ENCODE measurements around the gene LRRC1. TPM values are rescaled to one million over a fixed set of nuclear protein-coding genes. Genes with fewer than 3 reads are reported as not detected.
"Not testable (repeated sequence)": the region's sequence is repeated elsewhere in the genome, so short reads cannot be mapped to it uniquely, and the experiment has no call there.

LRRC1 gene
- 38.4 and 77.8 TPM in 2 replicates for total RNA-seq

DNA sequence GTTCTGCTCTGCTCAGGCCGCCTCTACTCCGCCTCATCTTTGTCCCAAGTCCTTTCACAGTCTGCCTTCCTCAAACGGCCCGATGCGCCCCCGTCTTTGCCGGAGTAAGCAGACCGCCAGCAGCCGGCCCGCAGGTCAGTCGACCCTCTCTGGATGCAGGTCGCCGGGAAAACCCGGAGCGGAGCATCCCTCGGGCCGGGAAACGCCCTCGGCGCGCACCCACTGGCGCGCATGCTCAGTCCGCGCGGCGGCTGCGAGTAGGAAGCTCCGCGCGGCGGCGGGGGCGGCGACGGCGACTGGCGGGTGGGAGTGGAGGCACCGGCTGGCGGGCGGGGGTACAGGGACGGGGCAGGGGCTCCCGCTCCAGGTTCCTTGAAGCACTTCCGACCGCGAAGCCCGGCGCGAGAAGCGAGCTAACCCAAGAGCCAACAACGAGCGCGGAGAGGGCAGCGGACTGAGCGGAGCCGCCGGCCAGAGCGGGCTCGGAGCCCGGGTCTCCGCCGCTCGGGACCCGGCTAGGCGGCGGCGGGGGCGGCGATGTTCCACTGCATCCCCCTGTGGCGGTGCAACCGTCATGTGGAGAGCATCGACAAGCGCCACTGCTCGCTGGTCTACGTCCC, at the start of gene LRRC1:
TSS of gene LRRC1 (plus strand) at position 286 of the 620 bp plus-strand sequence. CDS start at position 538, 252 bp downstream.
- DNase-seq (ENCODE audit: low read depth in 2 of 2): peak; percentile 92 to 96

DNA sequence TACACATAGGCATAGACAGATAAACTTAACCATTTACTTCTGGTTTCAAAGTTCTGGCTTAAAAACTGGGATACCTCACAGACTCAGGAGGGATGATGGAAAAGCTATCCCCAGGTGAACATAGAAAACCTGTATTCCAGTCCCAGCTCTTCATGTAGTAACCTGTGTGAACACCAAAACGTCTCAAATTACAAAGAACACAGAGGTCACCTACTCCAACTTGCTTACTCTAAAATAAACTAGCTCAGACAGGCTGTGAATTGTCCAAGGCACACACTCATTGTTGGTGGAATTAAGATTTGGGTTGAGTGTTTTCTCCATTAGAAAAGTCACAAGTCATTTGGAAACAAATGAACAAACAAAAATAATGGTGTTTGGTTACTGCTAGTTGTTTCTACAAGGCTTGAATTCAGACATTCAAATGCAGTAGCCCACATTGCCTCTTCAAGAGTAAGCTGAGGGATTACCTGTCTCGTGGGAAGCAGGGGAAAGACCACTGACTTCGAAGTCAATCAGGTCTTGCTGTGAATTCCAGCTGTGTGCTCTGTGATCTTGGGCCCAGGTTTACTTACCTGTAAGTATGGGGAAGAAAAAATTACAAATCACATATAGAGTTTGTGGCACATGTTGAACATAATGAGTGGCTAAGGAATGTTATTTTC, 48.2 kb upstream of the LRRC1 start:
- no peak for DNase-seq (ENCODE audit: low read depth in 2 of 2)

DNA sequence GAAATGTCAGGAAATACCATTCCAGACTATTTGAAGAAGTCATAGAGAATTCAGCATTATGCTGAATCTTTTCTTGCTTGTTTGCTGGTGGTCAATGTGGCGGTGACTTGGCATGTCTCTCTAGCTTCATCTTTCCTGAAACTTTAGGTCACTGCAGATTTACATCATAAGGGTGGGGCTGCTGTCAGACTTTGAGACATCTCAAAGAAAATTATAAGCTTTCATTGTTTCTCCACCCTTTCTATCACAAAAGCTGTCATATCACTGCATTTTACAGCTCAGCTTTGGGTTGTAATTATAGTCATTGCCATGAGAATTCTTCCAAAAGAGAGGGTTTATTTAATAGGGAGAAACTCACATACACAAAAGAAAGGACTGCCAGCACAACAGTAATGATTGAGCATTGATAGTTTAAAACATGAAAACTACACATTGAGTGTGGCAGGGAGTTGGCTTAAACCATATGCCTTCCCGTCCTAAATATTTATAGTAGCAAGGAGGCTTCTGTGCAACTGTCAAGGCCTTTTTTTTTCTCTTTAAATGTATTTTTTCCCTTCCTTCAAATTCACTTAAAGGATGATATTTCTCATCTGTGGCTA, 44.7 kb upstream of the LRRC1 start:
- no peak for DNase-seq (ENCODE audit: low read depth in 2 of 2)

DNA sequence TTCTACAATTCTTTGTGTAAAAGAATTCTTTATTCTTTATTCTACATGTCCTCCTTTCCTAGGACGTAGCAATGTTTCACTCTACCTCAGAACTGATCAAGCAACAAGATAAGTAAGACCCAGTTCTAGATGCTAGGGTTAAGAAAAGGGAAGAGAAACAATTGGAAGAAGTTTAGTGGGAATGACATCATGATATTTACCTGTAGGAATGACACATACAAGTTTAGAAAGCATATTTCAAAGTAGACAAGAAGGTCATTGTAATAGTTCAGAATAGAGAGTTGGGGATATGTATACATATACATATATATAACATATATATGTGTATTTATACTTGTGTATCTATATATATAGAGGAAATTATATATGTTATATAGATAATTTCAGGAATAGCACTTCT, 43.4 kb upstream of the LRRC1 start:
- no peak for DNase-seq (ENCODE audit: low read depth in 2 of 2)

DNA sequence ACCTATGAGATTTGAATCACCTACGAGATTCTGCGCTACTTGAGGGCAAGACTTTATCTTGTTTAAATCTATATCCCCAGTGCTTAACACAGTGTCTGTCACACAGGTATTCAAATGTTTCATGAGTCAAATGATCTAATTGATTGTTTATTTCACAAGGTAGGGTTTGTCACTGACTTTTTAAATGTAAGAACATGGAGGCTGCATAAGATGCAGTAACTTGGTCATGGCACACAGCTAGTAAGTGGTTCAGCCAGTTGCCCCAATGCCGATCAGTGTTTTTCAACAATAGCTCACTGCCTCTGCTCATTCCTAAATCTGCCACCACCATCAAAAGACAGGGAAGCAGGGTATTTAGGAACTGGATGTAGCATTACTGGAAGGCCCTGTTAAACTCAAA, 42.4 kb upstream of the LRRC1 start:
- no peak for DNase-seq (ENCODE audit: low read depth in 2 of 2)

GRCh38 chr6:53752856-53753255, 41.9 kb upstream of the LRRC1 start:
- DNase-seq (ENCODE audit: low read depth in 2 of 2): peak; percentile 15 to 45

DNA sequence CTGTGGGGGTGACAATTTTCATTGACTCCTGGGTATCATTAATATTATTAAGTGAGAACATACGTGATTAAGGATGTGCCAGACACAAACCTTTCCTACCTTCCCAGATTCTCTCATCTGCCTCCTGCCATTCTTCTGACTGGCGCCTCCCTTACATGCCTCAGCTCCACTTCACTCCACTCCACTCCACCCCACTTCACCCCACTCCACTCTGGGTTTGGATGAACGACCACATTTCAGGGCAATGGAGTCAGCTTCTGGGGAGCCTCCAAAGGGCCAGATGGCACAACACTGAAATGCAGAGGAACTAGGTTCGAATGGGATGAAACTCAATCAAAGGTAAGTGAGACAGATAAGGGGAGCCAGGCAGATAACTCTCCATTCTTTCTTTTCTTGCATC, 40.5 kb upstream of the LRRC1 start:
- DNase-seq (ENCODE audit: low read depth in 2 of 2): no peak

DNA sequence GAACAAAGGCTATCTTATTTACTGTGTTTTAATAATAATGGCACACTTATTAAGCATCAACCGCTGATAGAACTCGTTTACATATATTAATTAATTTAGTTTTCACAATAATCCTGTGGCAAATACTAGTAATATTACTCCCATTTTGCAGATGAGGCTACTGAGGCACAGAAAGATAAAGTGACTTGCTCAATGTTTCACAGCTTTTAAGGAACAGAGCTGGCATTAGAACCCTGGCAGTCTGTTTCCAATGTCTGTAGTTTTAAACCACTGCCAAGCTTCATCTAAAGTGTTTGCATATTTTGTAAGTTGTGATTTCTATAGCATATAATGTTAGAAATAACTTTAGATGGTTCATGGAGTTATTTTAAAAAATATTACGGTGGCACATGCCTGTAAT, 38.4 kb upstream of the LRRC1 start:
- no peak for DNase-seq (ENCODE audit: low read depth in 2 of 2)

- no peak for DNase-seq (ENCODE audit: low read depth in 2 of 2)
Observed at GRCh38 chr6:53758496-53758895, 36.3 kb upstream of the LRRC1 start.

GRCh38 chr6:53761036-53761435, 33.8 kb upstream of the LRRC1 start:
- DNase-seq (ENCODE audit: low read depth in 2 of 2): no peak

- no peak for DNase-seq (ENCODE audit: low read depth in 2 of 2)
Observed at GRCh38 chr6:53765270-53765669, 29.5 kb upstream of the LRRC1 start.

GRCh38 chr6:53766930-53767329, 27.9 kb upstream of the LRRC1 start:
- no peak for DNase-seq (ENCODE audit: low read depth in 2 of 2)

DNA sequence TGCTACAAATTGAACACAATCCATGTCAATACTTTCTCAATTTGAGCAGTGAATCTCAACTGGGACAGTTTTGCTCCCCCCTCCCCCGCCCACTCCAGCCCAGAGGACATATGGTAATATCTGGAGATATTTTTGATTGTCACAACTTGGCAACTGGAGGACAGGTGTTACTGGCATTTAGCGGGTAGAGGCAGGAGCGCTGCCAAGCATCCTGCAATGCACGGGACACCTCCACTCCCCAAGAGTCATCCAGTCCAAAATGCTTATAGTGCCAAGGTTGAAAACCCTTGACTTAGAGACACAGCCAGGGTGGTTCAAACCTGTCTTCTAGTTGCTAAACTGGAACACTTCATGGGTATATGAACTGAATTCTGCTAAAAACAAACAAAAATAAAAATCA, 26.9 kb upstream of the LRRC1 start:
- no peak for DNase-seq (ENCODE audit: low read depth in 2 of 2)

DNA sequence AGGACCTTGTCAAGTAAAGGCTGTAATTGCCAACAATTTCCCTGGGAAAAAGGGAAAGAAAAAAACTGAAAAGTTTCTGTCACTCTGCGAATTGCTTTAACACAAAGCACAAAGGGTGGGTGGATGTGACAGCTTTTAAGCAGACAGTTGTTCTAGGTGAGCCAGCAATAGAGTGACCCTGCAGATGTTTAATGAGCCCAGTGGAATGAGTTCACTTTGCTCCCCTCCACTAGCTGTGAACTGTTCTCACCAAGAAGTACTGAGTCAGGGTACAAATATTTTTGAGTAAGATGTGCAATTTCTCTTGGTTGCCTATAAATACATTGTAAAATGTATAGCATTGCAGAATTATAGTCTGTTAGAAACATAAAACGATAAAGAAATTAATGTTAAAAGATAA, 26.2 kb upstream of the LRRC1 start:
- DNase-seq (ENCODE audit: low read depth in 2 of 2): no peak

DNA sequence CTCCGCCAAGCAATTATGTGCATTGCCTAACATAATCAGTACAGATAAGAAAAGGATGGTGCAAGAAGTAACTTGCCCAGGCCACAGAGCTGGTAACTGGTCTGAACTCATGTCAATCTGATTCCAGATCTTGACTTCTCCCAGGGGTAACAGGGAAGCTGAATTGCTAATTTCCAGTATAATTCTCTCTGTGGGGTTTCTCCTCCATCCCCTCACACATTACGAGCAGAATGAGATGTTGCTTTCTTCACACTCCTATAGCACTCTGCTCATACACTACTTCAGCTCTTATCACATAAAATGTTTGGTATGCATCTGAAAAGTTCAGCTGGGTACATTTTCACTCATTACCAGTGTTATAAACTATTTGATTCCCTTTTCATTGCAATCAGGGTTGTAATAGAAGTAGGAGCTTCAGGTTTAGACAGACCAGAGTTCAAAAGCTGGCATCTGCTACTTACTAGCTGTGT, 24.0 kb upstream of the LRRC1 start:
- DNase-seq (ENCODE audit: low read depth in 2 of 2): no peak

- DNase-seq (ENCODE audit: low read depth in 2 of 2): no peak
Observed at GRCh38 chr6:53771785-53772624, 22.8 kb upstream of the LRRC1 start.

DNA sequence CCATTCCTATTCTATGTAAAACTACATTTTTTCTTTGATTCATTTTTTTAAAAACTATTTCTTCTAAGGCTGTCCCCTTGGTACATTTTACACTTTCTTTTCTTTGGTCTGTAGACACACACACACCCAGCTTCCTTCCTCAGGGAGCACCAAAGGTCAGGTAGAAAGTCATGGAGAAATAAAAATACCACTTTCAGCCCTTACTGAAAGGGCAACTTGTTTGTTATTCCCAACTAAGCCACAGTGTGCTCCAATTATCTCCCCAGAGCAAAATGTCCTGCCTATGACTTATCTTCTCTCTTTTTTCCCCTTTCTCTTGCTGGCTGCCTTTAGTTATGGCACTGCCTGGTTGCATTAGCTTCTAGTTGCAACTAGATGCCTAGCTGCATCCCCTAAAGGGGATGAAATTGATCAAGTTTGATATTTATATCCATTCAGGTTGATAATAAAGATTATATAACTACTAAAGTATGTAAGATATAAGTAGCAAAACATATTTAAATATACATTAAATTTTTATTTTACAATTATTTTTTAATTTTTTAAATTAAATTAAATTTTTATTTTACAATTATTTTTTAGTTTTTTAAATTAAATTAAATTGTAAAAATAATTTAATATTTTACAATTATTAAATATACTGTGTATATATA, 21.6 kb upstream of the LRRC1 start:
- no peak for DNase-seq (ENCODE audit: low read depth in 2 of 2)

- DNase-seq (ENCODE audit: low read depth in 2 of 2): not testable (repeated sequence)
Observed at GRCh38 chr6:53776152-53776551, 18.7 kb upstream of the LRRC1 start.

DNA sequence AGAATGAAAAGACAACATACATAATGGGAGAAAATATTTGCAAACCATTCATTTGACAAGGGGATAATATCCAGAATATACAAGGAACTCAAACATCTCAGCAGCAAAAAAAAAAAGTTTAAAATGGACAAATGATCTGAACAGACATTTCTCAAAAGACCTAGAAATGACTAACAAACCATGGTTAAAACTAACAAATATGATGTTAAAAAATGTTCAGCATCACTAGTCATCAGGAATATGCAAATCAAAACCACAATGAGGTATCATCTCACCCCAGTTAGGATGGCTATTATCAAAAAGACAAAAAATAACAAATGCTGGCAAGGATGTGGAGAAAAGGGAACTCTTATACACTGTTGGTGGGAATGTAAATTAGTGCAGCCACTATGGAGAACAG, 9.8 kb upstream of the LRRC1 start:
- not testable (repeated sequence) for DNase-seq (ENCODE audit: low read depth in 2 of 2)

DNA sequence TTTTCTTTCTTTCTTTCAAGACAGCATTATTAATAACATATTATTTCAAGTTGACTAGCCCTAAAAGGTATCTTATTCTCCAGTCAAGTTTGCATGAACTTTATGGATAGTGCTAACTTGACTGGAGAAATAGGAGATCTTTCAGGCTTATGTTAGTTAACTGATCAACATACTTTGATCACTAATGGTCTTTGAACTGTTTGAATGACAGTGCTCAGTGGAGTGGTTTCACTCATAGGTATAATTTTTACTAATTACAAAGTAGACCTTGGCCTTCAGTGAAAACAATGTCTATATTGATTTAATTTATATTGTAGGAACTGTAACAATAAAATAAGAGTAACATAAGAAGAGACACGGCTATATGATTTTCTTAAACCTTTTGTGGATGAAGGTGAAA, 8.0 kb upstream of the LRRC1 start:
- DNase-seq (ENCODE audit: low read depth in 2 of 2): no peak

DNA sequence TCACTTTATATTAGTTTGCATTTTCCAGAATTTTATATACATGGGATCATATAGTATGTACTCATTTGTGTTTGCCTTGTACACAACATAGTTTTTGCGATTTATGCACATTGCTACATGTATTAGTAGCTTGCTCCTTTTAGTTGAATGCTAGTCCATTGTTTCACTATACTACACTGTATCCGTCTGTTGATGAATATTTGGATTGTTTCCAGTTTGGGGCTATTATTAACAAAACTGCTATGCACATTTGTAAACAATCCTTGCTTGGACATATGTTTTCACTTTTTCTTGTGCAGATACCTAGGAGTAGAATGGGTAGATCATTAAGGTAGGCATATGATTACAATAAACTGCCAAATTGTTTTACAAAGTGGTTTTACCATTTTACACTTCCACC, 3.9 kb upstream of the LRRC1 start:
- peak; percentile 53 to 71 for DNase-seq (ENCODE audit: low read depth in 2 of 2)

DNA sequence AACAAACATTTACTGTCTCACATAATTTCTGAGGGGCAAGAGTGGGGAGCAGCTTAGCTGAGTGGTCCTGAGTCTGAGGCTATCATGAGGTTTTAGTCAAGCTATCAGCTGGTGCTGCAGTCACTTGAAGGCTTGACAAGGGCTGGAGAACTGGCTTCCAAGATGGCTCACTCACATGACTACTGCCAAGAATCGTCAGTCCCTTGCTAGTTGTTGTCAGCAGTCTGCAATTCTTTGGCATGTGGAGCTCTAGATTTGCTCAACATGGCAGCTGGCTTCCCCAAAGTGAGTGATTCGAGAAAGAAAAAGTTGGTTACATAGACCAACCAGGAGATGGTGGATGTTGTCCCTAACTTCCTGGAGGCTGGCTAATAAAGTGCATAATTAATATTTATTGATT, 2.8 kb upstream of the LRRC1 start:
- no peak for DNase-seq (ENCODE audit: low read depth in 2 of 2)
